ENCODE measurements around the gene ZNF444.

- TF ChIP-seq POLR2A (IDR thresholded peaks at IDR 0.05), result no peak
- TF ChIP-seq, protein P1, sequence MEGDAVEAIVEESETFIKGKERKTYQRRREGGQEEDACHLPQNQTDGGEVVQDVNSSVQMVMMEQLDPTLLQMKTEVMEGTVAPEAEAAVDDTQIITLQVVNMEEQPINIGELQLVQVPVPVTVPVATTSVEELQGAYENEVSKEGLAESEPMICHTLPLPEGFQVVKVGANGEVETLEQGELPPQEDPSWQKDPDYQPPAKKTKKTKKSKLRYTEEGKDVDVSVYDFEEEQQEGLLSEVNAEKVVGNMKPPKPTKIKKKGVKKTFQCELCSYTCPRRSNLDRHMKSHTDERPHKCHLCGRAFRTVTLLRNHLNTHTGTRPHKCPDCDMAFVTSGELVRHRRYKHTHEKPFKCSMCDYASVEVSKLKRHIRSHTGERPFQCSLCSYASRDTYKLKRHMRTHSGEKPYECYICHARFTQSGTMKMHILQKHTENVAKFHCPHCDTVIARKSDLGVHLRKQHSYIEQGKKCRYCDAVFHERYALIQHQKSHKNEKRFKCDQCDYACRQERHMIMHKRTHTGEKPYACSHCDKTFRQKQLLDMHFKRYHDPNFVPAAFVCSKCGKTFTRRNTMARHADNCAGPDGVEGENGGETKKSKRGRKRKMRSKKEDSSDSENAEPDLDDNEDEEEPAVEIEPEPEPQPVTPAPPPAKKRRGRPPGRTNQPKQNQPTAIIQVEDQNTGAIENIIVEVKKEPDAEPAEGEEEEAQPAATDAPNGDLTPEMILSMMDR (IDR thresholded peaks at IDR 0.05), result no peak
These were observed 17.2 kb downstream of the ZNF444 start for GRCh38 chr19:56158170-56158757.
